ENCODE measurements around the gene KLHL41. TPM values are rescaled to one million over a fixed set of nuclear protein-coding genes. Genes with fewer than 3 reads are reported as not detected.
"Not testable (repeated sequence)": the region's sequence is repeated elsewhere in the genome, so short reads cannot be mapped to it uniquely, and the experiment has no call there.

The KLHL41 gene
- total RNA-seq, 1 experiment from 2014 or later: 0.15 TPM

GRCh38 chr2:169573160-169573973 lies 63.9 kb downstream of the KLHL41 start, which contains the start of gene FASTKD1 (continued):
- TF ChIP-seq YY1 (IDR thresholded peaks at IDR 0.05; ENCODE audit: extremely low read depth, insufficient replicate concordance, low read depth, low read length): peak; percentile 94
- TF ChIP-seq FOSL1 (IDR thresholded peaks at IDR 0.05; ENCODE audit: low read depth): no peak
- peak; percentile 56 for TF ChIP-seq EGR1 (IDR thresholded peaks at IDR 0.05; ENCODE audit: low read depth)
- peak; percentile 40; the same call in 1 of the 2 replicates for TF ChIP-seq ZFX (IDR thresholded peaks at IDR 0.05)
- peak; percentile 81 for TF ChIP-seq SP1 (IDR thresholded peaks at IDR 0.05; ENCODE audit: low read depth)

- Histone ChIP-seq H3K9ac (ENCODE audit: low read length) (no peak overlapping the region), H3K27ac (ENCODE audit: low read depth, low read length) (no peak overlapping the region), H3K27me3 (ENCODE audit: insufficient read depth, low read length) (no peaks in the 10 kb centered on the region), H3K4me1 (ENCODE audit: control insufficient read depth in 1 of 2, insufficient read depth in 2 of 2, low read length in 2 of 2) (peaks cover 0 to 15% of the 10 kb centered on the region in 2 experiments; a peak in 3 of 4 replicates), H3K36me3 (ENCODE audit: control insufficient read depth in 1 of 2, insufficient read depth in 2 of 2, low read length in 2 of 2) (no peaks in the 10 kb centered on the region), H3K79me2 (ENCODE audit: insufficient read depth, low read length) (peaks cover 45% of the 10 kb centered on the region), H3K9me3 (ENCODE audit: control insufficient read depth in 1 of 2, insufficient read depth in 1 of 2, low read depth in 1 of 2, low read length in 2 of 2) (no peaks in the 10 kb centered on the region), H3K4me3 (replicated peaks in 1 of 2; ENCODE audit: low read depth in 1 of 2, low read length in 2 of 2) (peak overlapping the region; percentile 85 to 89), H4K20me1 (ENCODE audit: insufficient read depth) (no peaks in the 10 kb centered on the region), H3K4me2 (ENCODE audit: low read length) (peak overlapping the region; percentile 93), H3K9me2 (ENCODE audit: insufficient read depth) (no peaks in the 10 kb centered on the region), H2AFZ (ENCODE audit: low read depth, low read length, poor library complexity, severe bottlenecking) (peak overlapping the region; percentile 95)
- ChIA-PET POLR2A (interaction anchor here (2.3 kb wide), 1 partner anchor 11 kb away, joined by 9 read pairs; no protein-coding TSS in a partner anchor), RAD21 (ENCODE audit: low non-redundant PET in 1 of 2, low total read pairs in 2 of 2, uncharacterized antibody in 2 of 2, unreplicated experiment in 2 of 2) (no interaction called here), CTCF (no interaction called here)
- intact Hi-C loops (cut with micrococcal nuclease): loop anchor here (1.0 kb wide), 1 partner anchor 10 kb away; the partner anchor contains the start of gene PPIG
- BruUV-seq (replicated peaks): no TSS peak
- ATAC-seq: no peak
- DNase-seq (ENCODE audit: low read depth, low spot score): no peak
- no peak for TF ChIP-seq FOSL1 (IDR thresholded peaks at IDR 0.05; ENCODE audit: low read depth)
- no peak for TF ChIP-seq POLR2A (IDR thresholded peaks at IDR 0.05; ENCODE audit: borderline replicate concordance, extremely low read depth, insufficient read depth, insufficient read length)
- no peak for TF ChIP-seq CEBPB (IDR thresholded peaks at IDR 0.05; ENCODE audit: low read depth)
- no peak for TF ChIP-seq ELF1 (IDR thresholded peaks at IDR 0.05; ENCODE audit: borderline replicate concordance, low read depth)
- 0 out of 2 replicates have a peak, but pooled peaks have one; percentile 36 for TF ChIP-seq SRF (IDR thresholded peaks at IDR 0.05; ENCODE audit: low read depth)
- no peak for TF ChIP-seq REST (IDR thresholded peaks at IDR 0.05; ENCODE audit: low read depth)
- TF ChIP-seq CBX3 (IDR thresholded peaks at IDR 0.05; ENCODE audit: low read depth): peak; percentile 9; the same call in 1 of the 2 replicates
- no peak for TF ChIP-seq YY1 (IDR thresholded peaks at IDR 0.05; ENCODE audit: extremely low read depth, insufficient replicate concordance, low read depth, low read length)
- no peak for TF ChIP-seq ZNF274 (IDR thresholded peaks at IDR 0.05; ENCODE audit: low read depth, low read length)
- peak; percentile 54 for TF ChIP-seq SIN3A (IDR thresholded peaks at IDR 0.05; ENCODE audit: low read depth)
- TF ChIP-seq POLR2AphosphoS5 (IDR thresholded peaks at IDR 0.05; ENCODE audit: low read depth, low read length): no peak
These were observed 64.4 kb downstream of the KLHL41 start for GRCh38 chr2:169573974-169574299.

- H3K9me2 ChIP-seq (ENCODE audit: insufficient read depth); H3K9me3 ChIP-seq (ENCODE audit: control insufficient read depth in 1 of 2, insufficient read depth in 1 of 2, low read depth in 1 of 2, low read length in 2 of 2); POLR2A ChIA-PET; H3K36me3 ChIP-seq (ENCODE audit: control insufficient read depth in 1 of 2, insufficient read depth in 2 of 2, low read length in 2 of 2); ATAC-seq; H3K27ac ChIP-seq (ENCODE audit: low read depth, low read length); H3K9ac ChIP-seq (ENCODE audit: low read length); intact Hi-C loops (cut with micrococcal nuclease); BruUV-seq (replicated peaks); H3K4me3 ChIP-seq (replicated peaks in 1 of 2; ENCODE audit: low read depth in 1 of 2, low read length in 2 of 2); RAD21 ChIA-PET (ENCODE audit: low non-redundant PET in 1 of 2, low total read pairs in 2 of 2, uncharacterized antibody in 2 of 2, unreplicated experiment in 2 of 2); H4K20me1 ChIP-seq (ENCODE audit: insufficient read depth); H3K4me2 ChIP-seq (ENCODE audit: low read length); H2AFZ ChIP-seq (ENCODE audit: low read depth, low read length, poor library complexity, severe bottlenecking); DNase-seq (ENCODE audit: low read depth, low spot score); H3K27me3 ChIP-seq (ENCODE audit: insufficient read depth, low read length): not testable (repeated sequence)
- CTCF ChIA-PET: interaction anchor here (0.6 kb wide), 1 partner anchor 84 kb away, joined by 4 read pairs; no protein-coding TSS in a partner anchor
- peaks cover 39% of the 10 kb centered on the region for H3K79me2 ChIP-seq (ENCODE audit: insufficient read depth, low read length)
- peaks cover 0 to 15% of the 10 kb centered on the region in 2 experiments; a peak in 3 of 4 replicates for H3K4me1 ChIP-seq (ENCODE audit: control insufficient read depth in 1 of 2, insufficient read depth in 2 of 2, low read length in 2 of 2)
These were observed 65.0 kb downstream of the KLHL41 start for GRCh38 chr2:169574539-169574938.

Measured in HCT116 (cell line).